Measurements from ENCODE around the gene ZBTB45. TPM values are rescaled to one million over a fixed set of nuclear protein-coding genes. Genes with fewer than 3 reads are reported as not detected.

The ZBTB45 gene
- total RNA-seq, 1 experiment from 2014 or later = 12.0 TPM

DNA sequence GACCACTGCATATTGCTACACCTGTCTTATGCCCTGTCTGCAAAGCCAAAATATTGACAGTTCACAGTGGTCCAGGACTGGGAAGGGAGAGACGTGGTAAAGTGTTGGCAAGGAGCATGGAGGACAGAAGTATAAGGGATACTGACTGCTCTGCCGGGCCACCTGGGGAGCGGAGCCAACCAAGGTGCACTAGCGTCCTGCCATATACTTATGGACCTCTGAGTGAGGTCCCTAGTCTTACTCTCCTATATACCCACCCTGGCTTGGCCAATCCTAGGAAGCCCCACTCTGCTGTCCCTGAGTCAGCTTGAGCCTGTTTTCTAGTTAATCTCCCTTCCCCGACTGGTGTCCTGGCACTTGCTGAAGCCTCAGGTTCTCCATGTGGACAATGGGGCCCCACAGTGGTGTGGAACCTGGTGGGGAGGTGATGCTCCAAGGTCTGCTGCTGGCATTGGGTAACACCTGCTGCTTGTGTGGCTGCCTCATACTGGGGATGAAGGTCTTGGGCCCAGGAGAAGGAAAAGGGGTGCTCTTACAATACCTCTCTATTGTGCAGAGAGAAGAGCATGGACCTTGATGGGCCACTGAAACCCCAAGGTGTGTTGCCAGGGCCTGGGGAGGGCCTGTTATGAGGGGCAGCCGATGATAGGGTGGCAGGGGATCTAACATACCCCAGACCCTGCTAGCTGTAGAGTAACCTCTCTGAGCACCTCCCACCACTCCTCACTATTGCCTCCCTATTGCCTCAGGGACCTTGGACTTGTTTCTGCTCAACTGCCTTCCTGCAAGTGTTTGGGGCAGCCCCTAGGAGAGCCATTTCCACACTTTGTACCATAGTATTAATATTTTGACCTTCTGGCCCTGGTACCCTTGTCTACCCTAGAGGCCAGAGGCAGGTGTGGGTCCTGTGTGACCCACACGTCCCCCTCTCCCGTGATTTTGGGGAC, 17.5 kb upstream of the ZBTB45 start:
- TF ChIP-seq ELF1 (IDR thresholded peaks at IDR 0.05; ENCODE audit: borderline replicate concordance, low read depth) (no peak), POLR2AphosphoS5 (IDR thresholded peaks at IDR 0.05; ENCODE audit: low read depth, low read length) (no peak), SRF (IDR thresholded peaks at IDR 0.05; ENCODE audit: low read depth) (no peak), CTCF (IDR thresholded peaks at IDR 0.05 in 2 of 3, conservative IDR thresholded peaks at IDR 0.05 in 1 of 3; ENCODE audit: borderline replicate concordance in 1 of 3, insufficient read depth in 1 of 3, low read depth in 2 of 3, low read length in 2 of 3) (no peak), ZBTB33 (IDR thresholded peaks at IDR 0.05; ENCODE audit: extremely low read depth, insufficient replicate concordance, low read length) (no peak), CEBPB (IDR thresholded peaks at IDR 0.05; ENCODE audit: low read depth) (no peak), POLR2A (IDR thresholded peaks at IDR 0.05; ENCODE audit: borderline replicate concordance, extremely low read depth, insufficient read depth, insufficient read length) (no peak), YY1 (IDR thresholded peaks at IDR 0.05; ENCODE audit: extremely low read depth, insufficient replicate concordance, low read depth, low read length) (no peak), SP1 (IDR thresholded peaks at IDR 0.05; ENCODE audit: low read depth) (no peak), REST (IDR thresholded peaks at IDR 0.05; ENCODE audit: low read depth) (no peak), EZH2 (IDR thresholded peaks at IDR 0.05) (no peak), FOSL1 (IDR thresholded peaks at IDR 0.05; ENCODE audit: low read depth) (no peak), EZH2phosphoT487 (IDR thresholded peaks at IDR 0.05; ENCODE audit: borderline replicate concordance) (no peak), JUND (IDR thresholded peaks at IDR 0.05) (no peak)
- TF ChIP-seq, protein P1, sequence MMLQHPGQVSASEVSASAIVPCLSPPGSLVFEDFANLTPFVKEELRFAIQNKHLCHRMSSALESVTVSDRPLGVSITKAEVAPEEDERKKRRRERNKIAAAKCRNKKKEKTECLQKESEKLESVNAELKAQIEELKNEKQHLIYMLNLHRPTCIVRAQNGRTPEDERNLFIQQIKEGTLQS (IDR thresholded peaks at IDR 0.05) = no peak
- Histone ChIP-seq H3K4me1 (ENCODE audit: control insufficient read depth in 1 of 2, insufficient read depth in 2 of 2, low read length in 2 of 2) (no peaks in the 10 kb centered on the region), H4K20me1 (ENCODE audit: insufficient read depth) (no peaks in the 10 kb centered on the region), H3K27me3 (ENCODE audit: insufficient read depth, low read length) (peaks cover 14% of the 10 kb centered on the region; the same call in 1 of the 2 replicates), H3K4me2 (ENCODE audit: low read length) (no peak overlapping the region), H3K4me3 (replicated peaks in 1 of 2; ENCODE audit: low read depth in 1 of 2, low read length in 2 of 2) (no peak overlapping the region), H3K79me2 (ENCODE audit: insufficient read depth, low read length) (no peaks in the 10 kb centered on the region), H3K9me2 (ENCODE audit: insufficient read depth) (no peaks in the 10 kb centered on the region), H3K9ac (ENCODE audit: low read length) (no peak overlapping the region), H3K27ac (ENCODE audit: low read depth, low read length) (no peak overlapping the region), H3K9me3 (ENCODE audit: control insufficient read depth in 1 of 2, insufficient read depth in 1 of 2, low read depth in 1 of 2, low read length in 2 of 2) (no peaks in the 10 kb centered on the region), H2AFZ (ENCODE audit: low read depth, low read length, poor library complexity, severe bottlenecking) (no peak overlapping the region), H3K36me3 (ENCODE audit: control insufficient read depth in 1 of 2, insufficient read depth in 2 of 2, low read length in 2 of 2) (no peaks in the 10 kb centered on the region)
- intact Hi-C loops (cut with micrococcal nuclease) = no loop called here
- BruUV-seq (replicated peaks) = no TSS peak
- ChIA-PET RAD21 (ENCODE audit: low non-redundant PET in 1 of 2, low total read pairs in 2 of 2, uncharacterized antibody in 2 of 2, unreplicated experiment in 2 of 2) (no interaction called here), POLR2A (no interaction called here), CTCF (no interaction called here)
- DNase-seq (ENCODE audit: low read depth, low spot score) (no peak), ATAC-seq (no peak)
